ENCODE results near the gene GABARAP.
A peak's percentile ranks its signal among the peaks of the same experiment; 100 is the strongest.

GABARAP gene

DNA sequence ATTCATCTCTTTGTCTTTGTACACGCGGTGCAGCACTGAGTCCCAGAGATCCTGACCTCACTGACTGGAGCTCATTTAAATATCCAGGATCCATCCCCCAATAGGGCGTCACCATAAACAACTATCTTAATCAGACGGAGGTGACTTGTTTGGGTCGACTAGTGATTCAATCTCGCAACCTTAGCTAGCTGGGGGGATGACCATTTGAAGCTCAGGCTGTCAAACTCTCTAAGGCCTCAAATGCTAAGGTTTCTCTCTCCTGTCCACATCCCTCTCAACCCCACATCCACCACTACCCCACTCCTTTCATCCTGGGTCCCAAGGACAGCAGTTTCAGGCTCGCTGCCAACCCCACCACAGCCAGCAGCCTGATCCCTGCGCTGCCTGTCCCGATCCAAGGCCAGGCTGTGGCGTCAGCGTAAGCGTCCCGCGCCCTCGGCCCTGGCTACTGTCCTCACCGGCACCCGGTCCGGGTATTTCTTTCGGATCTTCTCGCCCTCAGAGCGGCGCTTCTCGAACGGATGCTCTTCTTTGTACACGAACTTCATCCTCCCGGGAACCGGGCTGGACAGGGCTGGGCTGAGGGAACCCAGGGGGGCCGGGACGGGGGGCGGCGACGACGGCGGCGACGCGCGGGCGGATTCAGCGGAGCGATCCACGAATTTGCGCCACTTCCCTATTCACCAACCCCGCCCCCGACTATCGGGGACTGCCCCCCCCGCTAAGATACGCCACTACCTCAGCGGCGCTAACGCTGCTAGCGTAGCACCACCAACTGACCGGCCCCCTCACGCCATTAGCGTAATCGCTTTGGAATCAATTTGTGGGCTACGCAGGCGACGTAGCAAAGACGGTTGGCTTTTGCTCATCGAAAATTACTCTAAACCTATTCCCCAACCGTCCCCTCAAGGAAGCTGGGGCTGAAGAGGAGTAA is at the start of gene GABARAP:
Gene GABARAP, minus strand, starts transcription at position 667 of the 934 bp plus-strand sequence. Its CDS starts 119 bp downstream, at position 548.
- DNase-seq, result peak; percentile 95

- no peak for DNase-seq
These were observed 48.4 kb upstream of the GABARAP start for GRCh38 chr17:7290685-7291084.

DNA sequence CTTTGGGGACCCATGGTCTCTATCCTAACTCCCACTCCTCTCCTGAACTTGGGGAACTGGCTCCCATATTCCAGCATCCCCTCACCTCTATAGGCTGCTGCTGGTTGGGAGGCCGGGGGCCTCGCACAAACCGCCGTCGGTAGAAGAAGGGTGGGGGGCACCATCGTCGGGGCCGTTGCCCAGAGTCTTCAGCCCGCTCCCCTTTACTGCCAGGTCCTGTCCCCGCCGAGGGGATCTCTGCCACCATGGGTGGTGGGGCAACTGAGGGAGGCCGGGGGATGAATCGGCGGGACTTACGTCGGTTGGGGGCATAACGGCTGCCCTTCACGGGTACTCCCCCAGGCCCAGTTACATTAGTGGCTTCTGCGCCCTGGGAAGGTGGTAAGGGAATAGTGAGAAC is 47.9 kb upstream of the GABARAP start:
- DNase-seq, result no peak

DNA sequence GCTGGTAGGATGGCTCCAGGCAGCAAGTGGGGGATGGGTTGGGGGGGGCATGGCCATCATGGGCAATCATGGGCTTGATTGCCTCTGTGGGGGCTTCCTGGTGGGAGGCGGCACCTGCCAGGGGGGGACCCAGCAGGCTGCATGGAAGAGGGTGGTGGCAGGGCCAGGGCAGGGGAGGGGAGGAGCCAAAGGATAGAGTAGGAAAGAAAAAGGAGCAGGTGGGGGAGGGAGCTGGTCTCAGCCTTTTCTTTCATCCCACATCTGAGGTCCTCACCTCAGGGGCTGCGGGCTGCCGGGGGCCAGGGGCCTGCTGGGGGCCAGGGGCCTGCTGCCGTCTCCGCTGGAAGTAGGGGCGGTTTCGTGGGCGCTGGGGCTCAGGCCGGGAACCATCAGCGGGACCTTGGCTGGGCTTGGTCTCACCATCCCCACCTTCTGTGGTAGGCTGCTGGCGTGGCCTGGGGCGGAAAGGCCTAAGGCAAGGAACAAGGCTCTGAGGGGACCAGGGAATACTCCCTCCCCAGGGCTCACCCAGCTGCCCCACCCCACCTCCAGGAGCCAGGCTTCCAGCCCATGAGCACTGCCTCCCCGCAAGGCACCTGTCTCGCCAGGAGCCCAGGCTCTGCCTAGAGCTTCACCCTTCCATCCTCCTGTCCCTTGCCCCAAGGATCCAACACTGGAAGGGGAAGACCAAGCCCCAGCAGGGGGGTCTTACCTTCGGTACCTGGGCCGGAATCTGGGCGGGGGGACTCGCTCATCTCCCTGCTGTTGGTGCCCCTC is 47.2 kb upstream of the GABARAP start:
- DNase-seq, result peak; percentile 52

- DNase-seq, result no peak
These were observed 43.4 kb upstream of the GABARAP start for GRCh38 chr17:7285679-7286078.

DNA sequence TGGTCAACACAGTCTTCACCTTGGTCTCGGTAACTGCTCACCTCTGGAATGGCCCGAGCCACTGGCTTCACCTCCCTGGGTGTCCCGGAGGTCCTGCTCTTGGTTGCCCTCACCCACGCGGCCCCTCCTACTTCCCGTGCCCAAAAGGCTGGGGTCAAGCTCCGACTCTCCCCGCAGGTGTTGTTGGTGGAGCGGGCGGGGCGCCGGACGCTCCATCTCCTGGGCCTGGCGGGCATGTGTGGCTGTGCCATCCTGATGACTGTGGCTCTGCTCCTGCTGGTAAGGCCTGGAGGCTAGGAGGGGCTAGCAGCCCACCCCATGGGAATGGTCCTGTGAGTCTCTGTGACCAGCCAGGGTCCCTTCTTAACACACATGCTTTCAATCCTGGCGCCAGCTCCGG is 42.7 kb upstream of the GABARAP start:
- DNase-seq, result no peak

- peak; percentile 53 for DNase-seq
These were observed 41.4 kb upstream of the GABARAP start for GRCh38 chr17:7283471-7284216.

- no peak for DNase-seq
These were observed 40.6 kb upstream of the GABARAP start for GRCh38 chr17:7282752-7283321.

GRCh38 chr17:7281953-7282751 is 39.9 kb upstream of the GABARAP start:
- peak; percentile 62 for DNase-seq

DNA sequence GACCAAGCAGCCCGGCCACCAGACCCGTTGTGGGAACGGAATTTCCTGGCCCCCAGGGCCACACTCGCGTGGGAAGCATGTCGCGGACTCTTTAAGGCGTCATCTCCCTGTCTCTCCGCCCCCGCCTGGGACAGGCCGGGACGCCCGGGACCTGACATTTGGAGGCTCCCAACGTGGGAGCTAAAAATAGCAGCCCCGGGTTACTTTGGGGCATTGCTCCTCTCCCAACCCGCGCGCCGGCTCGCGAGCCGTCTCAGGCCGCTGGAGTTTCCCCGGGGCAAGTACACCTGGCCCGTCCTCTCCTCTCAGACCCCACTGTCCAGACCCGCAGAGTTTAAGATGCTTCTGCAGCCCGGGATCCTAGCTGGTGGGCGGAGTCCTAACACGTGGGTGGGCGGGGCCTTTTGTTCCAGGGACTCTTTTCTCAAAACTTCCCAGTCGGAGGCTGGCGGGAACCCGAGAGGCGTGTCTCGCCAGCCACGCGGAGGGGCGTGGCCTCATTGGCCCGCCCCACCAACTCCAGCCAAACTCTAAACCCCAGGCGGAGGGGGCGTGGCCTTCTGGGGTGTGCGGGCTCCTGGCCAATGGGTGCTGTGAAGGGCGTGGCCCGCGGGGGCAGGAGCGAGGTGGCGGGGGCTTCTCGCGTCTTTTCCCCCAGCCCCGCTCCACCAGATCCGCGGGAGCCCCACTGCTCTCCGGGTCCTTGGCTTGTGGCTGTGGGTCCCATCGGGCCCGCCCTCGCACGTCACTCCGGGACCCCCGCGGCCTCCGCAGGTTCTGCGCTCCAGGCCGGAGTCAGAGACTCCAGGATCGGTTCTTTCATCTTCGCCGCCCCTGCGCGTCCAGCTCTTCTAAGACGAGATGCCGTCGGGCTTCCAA is 39.1 kb upstream of the GABARAP start, which contains the start of gene SLC2A4:
Gene SLC2A4, plus strand, starts transcription at position 645 of the 879 bp plus-strand sequence. Its CDS starts 217 bp downstream, at position 862.
- peak; percentile 99 for DNase-seq

- DNase-seq, result peak; percentile 96
These were observed 38.3 kb upstream of the GABARAP start for GRCh38 chr17:7280519-7281073.

GRCh38 chr17:7279448-7279847 is 37.2 kb upstream of the GABARAP start:
- no peak for DNase-seq

- no peak for DNase-seq
These were observed 24.5 kb upstream of the GABARAP start for GRCh38 chr17:7266784-7267183.

DNA sequence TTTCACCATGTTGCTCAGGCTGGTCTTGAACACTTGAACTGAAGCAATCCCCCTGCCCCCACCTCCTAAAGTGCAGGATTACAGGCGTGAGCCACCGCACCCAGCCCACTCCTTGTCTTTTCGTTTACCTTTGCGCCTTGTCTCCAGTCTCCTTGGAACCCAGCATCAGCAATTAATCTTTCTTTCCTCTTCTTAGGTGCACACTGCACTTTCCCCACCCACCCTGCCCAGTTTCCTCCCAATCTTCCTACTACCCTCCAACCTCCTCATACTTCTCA is 21.5 kb upstream of the GABARAP start:
- DNase-seq, result no peak

- DNase-seq, result peak; percentile 92
These were observed 20.9 kb upstream of the GABARAP start for GRCh38 chr17:7262935-7263800.

GRCh38 chr17:7262192-7262934 is 20.1 kb upstream of the GABARAP start, which contains the start of gene CLDN7:
CLDN7 (minus strand) TSS chr17:7262478; CDS start chr17:7262043, 435 bp downstream.
- DNase-seq, result peak; percentile 92

DNA sequence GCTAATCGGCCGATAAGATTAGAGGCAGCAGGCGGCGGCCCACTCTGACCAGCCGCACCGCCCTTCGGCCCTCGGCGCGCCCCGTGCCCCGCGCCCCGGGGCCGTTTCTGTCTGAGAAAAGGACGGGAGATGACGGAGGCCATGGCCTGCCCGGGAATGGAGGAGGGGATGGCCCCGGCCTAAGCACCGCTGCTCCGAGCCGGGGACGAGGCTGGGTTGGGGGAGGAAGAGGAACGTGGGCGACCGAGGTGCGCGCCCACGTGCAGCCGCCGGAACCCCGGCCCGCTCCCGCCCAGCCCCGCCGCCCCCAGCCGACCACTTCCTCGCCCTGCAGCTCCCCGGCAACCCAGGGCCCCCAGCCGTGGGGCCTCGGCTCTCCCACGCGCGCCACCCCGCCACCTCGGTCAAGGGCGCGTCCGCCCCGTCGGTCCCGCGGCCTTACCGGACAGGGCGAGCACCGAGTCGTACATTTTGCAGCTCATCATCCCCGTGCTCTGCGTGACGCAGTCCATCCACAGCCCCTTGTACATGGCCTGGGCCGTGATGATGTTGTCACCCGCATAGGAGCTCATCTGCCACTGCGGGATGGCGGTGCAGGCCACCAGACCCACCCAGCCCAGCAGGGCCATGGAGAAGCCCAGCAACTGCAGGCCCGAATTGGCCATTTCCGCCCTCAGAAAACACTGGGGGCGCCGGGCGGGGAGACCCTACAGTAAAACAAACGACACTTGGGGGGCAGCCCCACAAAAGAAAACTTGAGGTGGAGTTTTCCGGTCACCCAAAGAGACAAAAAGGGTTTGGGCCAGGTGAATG is 19.3 kb upstream of the GABARAP start:
- peak; percentile 71 for DNase-seq

Data from islet precursor cell (in vitro differentiated cells).